PC-3 (cell line): Measurements from ENCODE around the gene CBX6. TPM values are rescaled to one million over a fixed set of nuclear protein-coding genes. Genes with fewer than 3 reads are reported as not detected.

ENCODE experiments used
- ATAC-seq: fragments of 200-7000 bp; cut with Tn5 transposase; 2 replicates; pipeline ENCODE4 v1.9.1; 2020; ENCODE audit warnings: mild to moderate bottlenecking, moderate library complexity
- BruUV-seq: library from RNA; stranded (reverse); fragments of 400-500 nt; replicated peaks from 2 replicates; lab custom pipeline; 2021; lab: Mats Ljungman, UMichigan
- CTCF ChIA-PET: fragments of 300-600 bp; sonication (Branson Sonifier 250); formaldehyde crosslinking; loops from one replicate; lab custom pipeline; 2022; ENCODE audit warnings: antibody characterized with exemption; lab: Charles Lee
- POLR2A ChIA-PET: fragments of 300-600 bp; sonication (Branson Sonifier 250); formaldehyde crosslinking; loops from one replicate; lab custom pipeline; 2022; ENCODE audit warnings: antibody characterized with exemption; ENCODE audit not compliant: unreplicated experiment; lab: Charles Lee
- DNase-seq: peaks from one replicate; pipeline ENCODE4 v3.0.0-alpha.2; 2015
- H2AFZ ChIP-seq: fragments of 300-600 bp; sonication (generic); 2 replicates; pipeline ENCODE4 v1.6.0; 2016; ENCODE audit warnings: antibody characterized with exemption, low read length
- H3F3A ChIP-seq: fragments of 300-600 bp; sonication (generic); one replicate; pipeline ENCODE4 v1.6.0; 2017; ENCODE audit warnings: antibody characterized with exemption, low read length, control low read depth, mild to moderate bottlenecking; ENCODE audit not compliant: unreplicated experiment
- H3K27ac ChIP-seq: fragments of 300-600 bp; sonication (generic); 2 replicates; pipeline ENCODE4 v1.5.1; 2016; ENCODE audit warnings: mild to moderate bottlenecking, low read length
- H3K27me3 ChIP-seq: fragments of 300-600 bp; sonication (generic); 2 replicates; pipeline ENCODE4 v1.6.1; 2016; ENCODE audit warnings: low read length, mixed read lengths
- H3K36me3 ChIP-seq: fragments of 300-600 bp; sonication (generic); 2 replicates; pipeline ENCODE4 v1.6.1; 2016; ENCODE audit warnings: low read depth, mixed run types, low read length, mixed read lengths
- H3K4me1 ChIP-seq: fragments of 300-600 bp; sonication (generic); 2 replicates; pipeline ENCODE4 v1.5.1; 2016; ENCODE audit warnings: low read length; ENCODE audit not compliant: insufficient read depth
- H3K4me2 ChIP-seq: fragments of 300-600 bp; sonication (generic); 2 replicates; pipeline ENCODE4 v1.6.0; 2016; ENCODE audit warnings: low read length
- H3K4me3 ChIP-seq: fragments of 300-600 bp; sonication (generic); 2 replicates; pipeline ENCODE4 v1.5.1; 2016; ENCODE audit warnings: mild to moderate bottlenecking, low read length, mixed read lengths
- H3K79me2 ChIP-seq: fragments of 300-600 bp; sonication (generic); 2 replicates; pipeline ENCODE4 v1.6.1; 2017; ENCODE audit warnings: low read length, mixed read lengths
- H3K9ac ChIP-seq: fragments of 300-600 bp; sonication (generic); 2 replicates; pipeline ENCODE4 v1.6.0; 2016; ENCODE audit warnings: mild to moderate bottlenecking, low read length
- H3K9me2 ChIP-seq: fragments of 300-600 bp; sonication (generic); replicated peaks from 2 replicates; pipeline ENCODE4 v1.6.1; 2016; ENCODE audit warnings: mixed run types, low read length, mixed read lengths
- H3K9me3 ChIP-seq: fragments of 300-600 bp; sonication (generic); 2 replicates; pipeline ENCODE4 v1.6.1; 2016; ENCODE audit warnings: low read length, mixed read lengths
- H4K20me1 ChIP-seq: fragments of 300-600 bp; sonication (generic); 2 replicates; pipeline ENCODE4 v1.6.1; 2016; ENCODE audit warnings: low read length, mixed read lengths
- CTCF ChIP-seq: fragments of 300-600 bp; sonication (generic); conservative IDR thresholded peaks from 2 replicates; pipeline ENCODE4 v1.5.1; 2017; ENCODE audit warnings: antibody characterized with exemption, low read depth, mild to moderate bottlenecking, low read length
- EZH2 ChIP-seq: fragments of 300-600 bp; sonication (generic); IDR thresholded peaks from one replicate; pipeline ENCODE4 v1.6.1; 2017; ENCODE audit warnings: antibody characterized with exemption, mild to moderate bottlenecking, low read length; ENCODE audit not compliant: unreplicated experiment
- EZH2phosphoT487 ChIP-seq: fragments of 300-600 bp; sonication (generic); IDR thresholded peaks from 2 replicates; pipeline ENCODE4 v1.6.1; 2018; ENCODE audit warnings: mild to moderate bottlenecking, antibody characterized with exemption, low read length, borderline replicate concordance
- intact Hi-C: fragments of 100-400 bp; cut with micrococcal nuclease; formaldehyde crosslinking; loops from 2 replicates; pipeline ENCODE4 v1.9.0; 2023
- total RNA-seq: library from RNA; depleted of rRNA; stranded (reverse); fragments of >200 nt; gene quantifications from 2 replicates; pipeline ENCODE4 v1.2.3, GENCODE V29; 2014

The CBX6 gene
- total RNA-seq, 1 experiment from 2014 or later: 37.5 TPM

GRCh38 chr22:38879108-38879729 lies 7.2 kb upstream of the CBX6 start:
- CTCF ChIA-PET: no interaction called here

GRCh38 chr22:38878001-38878400 lies 6.0 kb upstream of the CBX6 start:
- no peak overlapping the region for H3K4me2 ChIP-seq
- intact Hi-C loops: no loop called here
- ChIA-PET CTCF (no interaction called here), POLR2A (no interaction called here)
- ATAC-seq (no peak), DNase-seq (no peak)
- H4K20me1 ChIP-seq: no peaks in the 10 kb centered on the region
- no peaks in the 10 kb centered on the region for H3K27me3 ChIP-seq
- H2AFZ ChIP-seq: no peak overlapping the region
- H3K27ac ChIP-seq: no peak overlapping the region
- H3K9me3 ChIP-seq: no peaks in the 10 kb centered on the region
- TF ChIP-seq EZH2: no peak
- no peak for TF ChIP-seq EZH2phosphoT487
- TF ChIP-seq CTCF: no peak
- no TSS peak for BruUV-seq
- H3K9me2 ChIP-seq: no peaks in the 10 kb centered on the region
- H3K9ac ChIP-seq: no peak overlapping the region
- no peaks in the 10 kb centered on the region for H3K36me3 ChIP-seq
- H3K4me3 ChIP-seq: no peak overlapping the region
- H3F3A ChIP-seq: no peaks in the 10 kb centered on the region
- no peaks in the 10 kb centered on the region for H3K79me2 ChIP-seq
- H3K4me1 ChIP-seq: peaks cover 13% of the 10 kb centered on the region

More at GRCh38 chr22:38879108-38879729, 7.2 kb upstream of the CBX6 start:
- no peak for TF ChIP-seq EZH2
- TF ChIP-seq EZH2phosphoT487: no peak
- TF ChIP-seq CTCF: no peak
- Histone ChIP-seq H3K4me1 (0 out of 2 replicates have a peak, but pooled peaks cover under 1% of the 10 kb centered on the region), H2AFZ (no peak overlapping the region), H3K27me3 (no peaks in the 10 kb centered on the region), H4K20me1 (no peaks in the 10 kb centered on the region), H3F3A (no peaks in the 10 kb centered on the region), H3K27ac (no peak overlapping the region), H3K36me3 (no peaks in the 10 kb centered on the region), H3K9me3 (no peaks in the 10 kb centered on the region), H3K79me2 (no peaks in the 10 kb centered on the region), H3K4me2 (no peak overlapping the region), H3K9me2 (no peaks in the 10 kb centered on the region), H3K9ac (no peak overlapping the region), H3K4me3 (no peak overlapping the region)
- POLR2A ChIA-PET: no interaction called here
- DNase-seq: no peak
- BruUV-seq: no TSS peak
- intact Hi-C loops: no loop called here
- ATAC-seq: no peak

DNA sequence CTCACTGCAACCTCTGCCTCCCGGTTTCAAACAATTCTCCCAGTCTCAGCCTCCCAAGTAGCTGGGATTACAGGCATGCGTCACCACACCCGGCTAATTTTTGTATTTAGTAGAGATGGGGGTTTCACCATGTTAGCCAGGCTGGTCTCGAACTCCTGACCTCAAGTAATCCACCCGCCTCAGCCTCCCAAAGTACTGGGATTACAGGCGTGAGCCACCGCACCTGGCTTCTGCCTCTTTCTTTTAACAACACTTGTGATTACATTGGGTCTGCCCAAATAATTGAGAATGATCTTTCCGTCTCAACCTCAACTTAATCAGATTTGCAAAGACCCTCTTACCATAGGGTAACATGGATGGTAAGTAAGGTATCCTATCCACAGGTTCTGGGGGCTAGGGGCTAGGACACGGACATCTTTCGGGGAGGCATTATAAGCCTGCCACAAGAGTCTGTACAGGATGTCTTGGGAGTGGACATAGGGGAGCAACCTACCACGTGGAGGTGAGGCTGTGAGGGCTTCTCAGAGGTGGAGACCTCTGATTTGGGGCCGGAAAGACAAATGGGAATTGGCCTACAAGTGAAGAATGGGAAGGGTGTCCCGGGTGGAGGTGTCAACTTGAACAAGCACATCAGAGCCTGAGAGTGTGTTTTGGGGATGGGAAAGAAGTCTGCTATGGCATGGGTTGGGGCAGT lies 2.7 kb upstream of the CBX6 start:
- H4K20me1 ChIP-seq: peaks cover 4% of the 10 kb centered on the region; the same call in 1 of the 2 replicates
- no peak overlapping the region for H3K4me2 ChIP-seq
- no peak for DNase-seq
- H3K9me3 ChIP-seq: no peaks in the 10 kb centered on the region
- no peaks in the 10 kb centered on the region for H3K9me2 ChIP-seq
- POLR2A ChIA-PET: no interaction called here
- H3K27me3 ChIP-seq: no peaks in the 10 kb centered on the region
- H3K4me1 ChIP-seq: peaks cover 24% of the 10 kb centered on the region
- peaks cover 21% of the 10 kb centered on the region for H3K79me2 ChIP-seq
- no TSS peak for BruUV-seq
- TF ChIP-seq EZH2 (no peak), EZH2phosphoT487 (no peak), CTCF (no peak)
- no peak overlapping the region for H3K4me3 ChIP-seq
- no peak overlapping the region for H3K27ac ChIP-seq
- H2AFZ ChIP-seq: no peak overlapping the region
- no peak overlapping the region for H3K9ac ChIP-seq
- H3F3A ChIP-seq: no peaks in the 10 kb centered on the region
- CTCF ChIA-PET: no interaction called here
- intact Hi-C loops: loop anchor here (5.0 kb wide), 1 partner anchor 108 kb away; the partner anchor contains the start of gene APOBEC3B
- ATAC-seq: no peak
- H3K36me3 ChIP-seq: peaks cover 7% of the 10 kb centered on the region
